HepG2 (cell line): ENCODE measurements around the gene EXOC3.

Experiments used
- BRF2 ChIP-seq: sonication (generic); formaldehyde crosslinking; IDR thresholded peaks from 2 replicates; pipeline ENCODE4 v1.8.1; 2022; ENCODE audit warnings: mild to moderate bottlenecking, missing genetic modification reagents
- CTCF ChIP-seq: sonication (generic); formaldehyde crosslinking; IDR thresholded peaks from 2 replicates; pipeline ENCODE4 v1.5.0; 2020; ENCODE audit warnings: mild to moderate bottlenecking, missing genetic modification reagents, moderate library complexity
- ELF1 ChIP-seq: sonication (generic); formaldehyde crosslinking; IDR thresholded peaks from 2 replicates; pipeline ENCODE4 v1.4.0; 2020; ENCODE audit warnings: missing genetic modification reagents
- HMG20B ChIP-seq: conservative IDR thresholded peaks from 2 replicates; pipeline ENCODE4 v1.6.1; 2016; ENCODE audit warnings: missing genetic modification reagents, missing compliant biosample characterization
- HNRNPLL ChIP-seq: fragments of 200-400 bp; formaldehyde crosslinking; IDR thresholded peaks from 2 replicates; pipeline ENCODE4 v1.6.1; 2017; ENCODE audit warnings: mild to moderate bottlenecking, low read depth, low read length; ENCODE audit not compliant: poor library complexity, severe bottlenecking
- KDM4B ChIP-seq: sonication (generic); formaldehyde crosslinking; IDR thresholded peaks from 2 replicates; pipeline ENCODE4 v1.4.0; 2020; ENCODE audit warnings: missing genetic modification reagents
- KDM6A ChIP-seq: IDR thresholded peaks from 2 replicates; pipeline ENCODE4 v1.6.1; 2016; ENCODE audit warnings: low read depth
- MNT ChIP-seq: fragments of 450-650 bp; IDR thresholded peaks from 2 replicates; pipeline ENCODE4 v1.6.1; 2016
- PBX3 ChIP-seq: sonication (generic); formaldehyde crosslinking; IDR thresholded peaks from 2 replicates; pipeline ENCODE4 v1.8.1; 2023; ENCODE audit warnings: missing genetic modification reagents, inconsistent platforms, borderline replicate concordance
- PHB2 ChIP-seq: fragments of 450-650 bp; IDR thresholded peaks from 2 replicates; pipeline ENCODE4 v1.6.1; 2018; ENCODE audit not compliant: partially characterized antibody
- POLR2AphosphoS2 ChIP-seq: IDR thresholded peaks from 2 replicates; pipeline ENCODE4 v1.6.1; 2011; ENCODE audit warnings: low read depth, low read length, improper control_type of control experiment
- RARA ChIP-seq: IDR thresholded peaks from 2 replicates; pipeline ENCODE4 v1.6.1; 2016; ENCODE audit warnings: missing genetic modification reagents, missing compliant biosample characterization
- ZNF264 ChIP-seq: sonication (generic); formaldehyde crosslinking; IDR thresholded peaks from 2 replicates; pipeline ENCODE4 v1.4.0; 2020; ENCODE audit warnings: missing genetic modification reagents
- ZNF543 ChIP-seq: sonication (generic); formaldehyde crosslinking; IDR thresholded peaks from 2 replicates; pipeline ENCODE4 v1.4.0; 2020; ENCODE audit warnings: mild to moderate bottlenecking, missing genetic modification reagents

- TF ChIP-seq HNRNPLL: no peak
- TF ChIP-seq CTCF (CRISPR knock-in tag): no peak
- TF ChIP-seq KDM4B: no peak
- no peak for TF ChIP-seq ELF1 (CRISPR knock-in tag)
- TF ChIP-seq PBX3: no peak
- TF ChIP-seq KDM6A (CRISPR knock-in tag): no peak
- no peak for TF ChIP-seq ZNF264 (CRISPR knock-in tag)
- TF ChIP-seq ZNF543 (CRISPR knock-in tag): no peak
- TF ChIP-seq POLR2AphosphoS2: no peak
- TF ChIP-seq MNT: no peak
- TF ChIP-seq PHB2: no peak
- TF ChIP-seq HMG20B (CRISPR knock-in tag): no peak
- TF ChIP-seq RARA (CRISPR knock-in tag): no peak
- no peak for TF ChIP-seq BRF2 (CRISPR knock-in tag)
Measured at GRCh38 chr5:510521-510920, 67.5 kb downstream of the EXOC3 start.
